GM19351 (cell line): ENCODE data around the gene CFAP221.

Experiments used
- ATAC-seq: cut with Tn5 transposase; IDR thresholded peaks from one replicate; pipeline ENCODE4 v1.9.1; 2021; ENCODE audit warnings: mild to moderate bottlenecking, moderate library complexity; ENCODE audit not compliant: unreplicated experiment

The CFAP221 gene

GRCh38 chr2:119536211-119536610, 8.0 kb upstream of the CFAP221 start:
- ATAC-seq = no peak

GRCh38 chr2:119536707-119537106, 7.5 kb upstream of the CFAP221 start:
- ATAC-seq = no peak

- no peak for ATAC-seq
These were observed 6.5 kb upstream of the CFAP221 start for GRCh38 chr2:119537792-119538191.

- no peak for ATAC-seq
These were observed 2.8 kb upstream of the CFAP221 start for GRCh38 chr2:119541476-119541875.

- no peak for ATAC-seq
These were observed 758 bp downstream of the CFAP221 start for GRCh38 chr2:119544939-119545475.

GRCh38 chr2:119545754-119546446, 1.7 kb downstream of the CFAP221 start:
- ATAC-seq = no peak

GRCh38 chr2:119546447-119546767, 2.2 kb downstream of the CFAP221 start:
- no peak for ATAC-seq

- no peak for ATAC-seq
These were observed 4.4 kb downstream of the CFAP221 start for GRCh38 chr2:119548516-119549120.

GRCh38 chr2:119549241-119549640, 5.0 kb downstream of the CFAP221 start:
- ATAC-seq = no peak

GRCh38 chr2:119550346-119550745, 6.1 kb downstream of the CFAP221 start:
- no peak for ATAC-seq

GRCh38 chr2:119550856-119551255, 6.6 kb downstream of the CFAP221 start:
- ATAC-seq = no peak

- ATAC-seq = no peak
These were observed 8.7 kb downstream of the CFAP221 start for GRCh38 chr2:119552902-119553301.

- no peak for ATAC-seq
These were observed 9.6 kb downstream of the CFAP221 start for GRCh38 chr2:119553687-119554344.

GRCh38 chr2:119565481-119565880, 21.2 kb downstream of the CFAP221 start:
- no peak for ATAC-seq

GRCh38 chr2:119567292-119567691, 23.0 kb downstream of the CFAP221 start:
- no peak for ATAC-seq

- peak; percentile 99 for ATAC-seq
These were observed 30.0 kb downstream of the CFAP221 start for GRCh38 chr2:119574108-119574815.

GRCh38 chr2:119574864-119575263, 30.6 kb downstream of the CFAP221 start:
- no peak for ATAC-seq

GRCh38 chr2:119575439-119575838, 31.2 kb downstream of the CFAP221 start:
- ATAC-seq = no peak

GRCh38 chr2:119579424-119580295, 35.4 kb downstream of the CFAP221 start:
- no peak for ATAC-seq

- ATAC-seq = no peak
These were observed 36.4 kb downstream of the CFAP221 start for GRCh38 chr2:119580550-119581072.
